Loucy (cell line): ENCODE results near the gene CMC2.

Source experiments
- H2AFZ ChIP-seq: fragments of 200-600 bp; sonication (generic); 2 replicates; pipeline ENCODE4 v1.6.0; 2016; ENCODE audit warnings: antibody characterized with exemption, mild to moderate bottlenecking, low read length, moderate library complexity
- H3F3A ChIP-seq: fragments of 200-600 bp; 2 replicates; pipeline ENCODE4 v1.6.0; 2016; ENCODE audit warnings: antibody characterized with exemption, low read depth, mild to moderate bottlenecking
- H3K27me3 ChIP-seq: fragments of 200-600 bp; sonication (generic); 2 replicates; pipeline ENCODE4 v1.6.1; 2014; ENCODE audit warnings: low read length, mild to moderate bottlenecking; ENCODE audit not compliant: insufficient read depth, poor library complexity, severe bottlenecking
- H3K36me3 ChIP-seq: fragments of 200-600 bp; sonication (generic); 2 replicates; pipeline ENCODE4 v1.6.1; 2016; ENCODE audit warnings: low read length; ENCODE audit not compliant: insufficient read depth
- H3K4me1 ChIP-seq: fragments of 200-600 bp; sonication (generic); 2 replicates; pipeline ENCODE4 v1.5.1; 2014; ENCODE audit warnings: low read length, mild to moderate bottlenecking; ENCODE audit not compliant: insufficient read depth, poor library complexity, severe bottlenecking
- H3K4me2 ChIP-seq: fragments of 200-600 bp; sonication (generic); 2 replicates; pipeline ENCODE4 v1.6.0; 2014; ENCODE audit warnings: antibody characterized with exemption, low read length, low read depth, mild to moderate bottlenecking; ENCODE audit not compliant: poor library complexity, severe bottlenecking
- H3K4me3 ChIP-seq: fragments of 200-600 bp; sonication (generic); 2 replicates; pipeline ENCODE4 v1.5.1; 2014; ENCODE audit warnings: low read length, mild to moderate bottlenecking, mixed read lengths; ENCODE audit not compliant: poor library complexity, severe bottlenecking
- H3K79me2 ChIP-seq: fragments of 200-600 bp; sonication (generic); 2 replicates; pipeline ENCODE4 v1.6.1; 2014; ENCODE audit warnings: low read length; ENCODE audit not compliant: insufficient read depth
- H3K9ac ChIP-seq: fragments of 200-600 bp; sonication (generic); 2 replicates; pipeline ENCODE4 v1.6.0; 2014; ENCODE audit warnings: mild to moderate bottlenecking, low read depth, low read length, moderate library complexity; ENCODE audit not compliant: poor library complexity, severe bottlenecking
- H3K9me2 ChIP-seq: fragments of 200-600 bp; sonication (generic); replicated peaks from 2 replicates; pipeline ENCODE4 v1.6.1; 2016; ENCODE audit warnings: low read depth, low read length, mixed read lengths
- H3K9me3 ChIP-seq: fragments of 200-600 bp; sonication (generic); 2 replicates; pipeline ENCODE4 v1.6.1; 2014; ENCODE audit warnings: mild to moderate bottlenecking, antibody characterized with exemption, low read length, low read depth; ENCODE audit not compliant: insufficient read depth
- H4K20me1 ChIP-seq: fragments of 200-600 bp; sonication (generic); 2 replicates; pipeline ENCODE4 v1.6.0; 2014; ENCODE audit warnings: antibody characterized with exemption, low read length, mild to moderate bottlenecking; ENCODE audit not compliant: insufficient read depth, poor library complexity, severe bottlenecking
- CTCF ChIP-seq: fragments of 200-600 bp; sonication (generic); conservative IDR thresholded peaks from 2 replicates; pipeline ENCODE4 v1.5.1; 2014; ENCODE audit warnings: mild to moderate bottlenecking, antibody characterized with exemption, low read length
- EZH2phosphoT487 ChIP-seq: fragments of 200-600 bp; IDR thresholded peaks from 2 replicates; pipeline ENCODE4 v1.6.1; 2018; ENCODE audit warnings: antibody characterized with exemption, mild to moderate bottlenecking, moderate library complexity, borderline replicate concordance

The CMC2 gene

GRCh38 chr16:80972611-80973010 is 34.1 kb downstream of the CMC2 start:
- Histone ChIP-seq H3K4me2 (no peak overlapping the region), H3K27me3 (no peaks in the 10 kb centered on the region), H3K36me3 (peaks cover 24% of the 10 kb centered on the region; the same call in 1 of the 2 replicates), H3K9ac (no peak overlapping the region), H3K79me2 (no peaks in the 10 kb centered on the region), H3K4me1 (peaks cover 3% of the 10 kb centered on the region), H3F3A (no peaks in the 10 kb centered on the region), H3K9me2 (no peaks in the 10 kb centered on the region), H2AFZ (no peak overlapping the region), H4K20me1 (peaks cover 5% of the 10 kb centered on the region), H3K9me3 (no peaks in the 10 kb centered on the region), H3K4me3 (no peak overlapping the region)
- no peak for TF ChIP-seq EZH2phosphoT487
- no peak for TF ChIP-seq CTCF

GRCh38 chr16:80971819-80972218 is 34.9 kb downstream of the CMC2 start:
- Histone ChIP-seq H4K20me1 (peaks cover under 1% of the 10 kb centered on the region), H3K4me1 (no peaks in the 10 kb centered on the region), H3K4me2 (no peak overlapping the region), H3K4me3 (no peak overlapping the region), H3K36me3 (peaks cover 17% of the 10 kb centered on the region; the same call in 1 of the 2 replicates), H3K9me2 (no peaks in the 10 kb centered on the region), H3K9me3 (no peaks in the 10 kb centered on the region), H3K79me2 (no peaks in the 10 kb centered on the region), H3K27me3 (no peaks in the 10 kb centered on the region), H3F3A (no peaks in the 10 kb centered on the region), H3K9ac (no peak overlapping the region), H2AFZ (no peak overlapping the region)
- TF ChIP-seq EZH2phosphoT487 = no peak
- no peak for TF ChIP-seq CTCF

- no peak for TF ChIP-seq CTCF
- TF ChIP-seq EZH2phosphoT487 = no peak
- Histone ChIP-seq H3K4me3 (no peak overlapping the region), H4K20me1 (no peaks in the 10 kb centered on the region), H3K27me3 (no peaks in the 10 kb centered on the region), H3F3A (no peaks in the 10 kb centered on the region), H3K4me1 (no peaks in the 10 kb centered on the region), H3K79me2 (no peaks in the 10 kb centered on the region), H3K4me2 (no peak overlapping the region), H3K36me3 (no peaks in the 10 kb centered on the region), H3K9me3 (no peaks in the 10 kb centered on the region), H2AFZ (no peak overlapping the region), H3K9me2 (no peaks in the 10 kb centered on the region), H3K9ac (no peak overlapping the region)
Measured at GRCh38 chr16:80969114-80969484, 37.6 kb downstream of the CMC2 start.
